T-helper 9 cell (primary cell): Measurements from ENCODE around the gene GEMIN7.
"Not testable (repeated sequence)": the region's sequence is repeated elsewhere in the genome, so short reads cannot be mapped to it uniquely, and the experiment has no call there.

Experiments used
- DNase-seq: peaks from one replicate; pipeline ENCODE4 v3.0.0-alpha.2; 2020

Gene GEMIN7

GRCh38 chr19:45091031-45091923 lies 12.2 kb downstream of the GEMIN7 start:
- DNase-seq, result peak; percentile 98

GRCh38 chr19:45092747-45093678 lies 14.0 kb downstream of the GEMIN7 start, which contains the start of gene PPP1R37:
TSS of gene PPP1R37 (plus strand) at chr19:45093179. CDS start at chr19:45093326, 147 bp downstream.
- peak; percentile 83 for DNase-seq

- DNase-seq, result no peak
These were observed 15.1 kb downstream of the GEMIN7 start for GRCh38 chr19:45094137-45094536.

- DNase-seq, result no peak
These were observed 15.6 kb downstream of the GEMIN7 start for GRCh38 chr19:45094707-45095106.

GRCh38 chr19:45095496-45096413 lies 16.7 kb downstream of the GEMIN7 start:
- DNase-seq, result no peak

GRCh38 chr19:45096700-45097099 lies 17.6 kb downstream of the GEMIN7 start:
- no peak for DNase-seq

GRCh38 chr19:45097450-45097775 lies 18.4 kb downstream of the GEMIN7 start:
- no peak for DNase-seq

GRCh38 chr19:45097776-45098520 lies 18.9 kb downstream of the GEMIN7 start:
- DNase-seq, result no peak

GRCh38 chr19:45098521-45099466 lies 19.7 kb downstream of the GEMIN7 start:
- DNase-seq, result no peak

GRCh38 chr19:45099467-45100191 lies 20.6 kb downstream of the GEMIN7 start:
- no peak for DNase-seq

GRCh38 chr19:45100201-45100600 lies 21.1 kb downstream of the GEMIN7 start:
- DNase-seq, result no peak

- no peak for DNase-seq
These were observed 21.8 kb downstream of the GEMIN7 start for GRCh38 chr19:45100846-45101252.

GRCh38 chr19:45101806-45102205 lies 22.7 kb downstream of the GEMIN7 start:
- no peak for DNase-seq

- no peak for DNase-seq
These were observed 23.4 kb downstream of the GEMIN7 start for GRCh38 chr19:45102481-45102880.

GRCh38 chr19:45103156-45103507 lies 24.1 kb downstream of the GEMIN7 start:
- DNase-seq, result no peak

- no peak for DNase-seq
These were observed 24.7 kb downstream of the GEMIN7 start for GRCh38 chr19:45103508-45104319.

GRCh38 chr19:45104658-45105349 lies 25.7 kb downstream of the GEMIN7 start:
- no peak for DNase-seq

GRCh38 chr19:45106363-45106762 lies 27.3 kb downstream of the GEMIN7 start:
- DNase-seq, result not testable (repeated sequence)
